ENCODE results near the gene FTH1.

Gene FTH1

DNA sequence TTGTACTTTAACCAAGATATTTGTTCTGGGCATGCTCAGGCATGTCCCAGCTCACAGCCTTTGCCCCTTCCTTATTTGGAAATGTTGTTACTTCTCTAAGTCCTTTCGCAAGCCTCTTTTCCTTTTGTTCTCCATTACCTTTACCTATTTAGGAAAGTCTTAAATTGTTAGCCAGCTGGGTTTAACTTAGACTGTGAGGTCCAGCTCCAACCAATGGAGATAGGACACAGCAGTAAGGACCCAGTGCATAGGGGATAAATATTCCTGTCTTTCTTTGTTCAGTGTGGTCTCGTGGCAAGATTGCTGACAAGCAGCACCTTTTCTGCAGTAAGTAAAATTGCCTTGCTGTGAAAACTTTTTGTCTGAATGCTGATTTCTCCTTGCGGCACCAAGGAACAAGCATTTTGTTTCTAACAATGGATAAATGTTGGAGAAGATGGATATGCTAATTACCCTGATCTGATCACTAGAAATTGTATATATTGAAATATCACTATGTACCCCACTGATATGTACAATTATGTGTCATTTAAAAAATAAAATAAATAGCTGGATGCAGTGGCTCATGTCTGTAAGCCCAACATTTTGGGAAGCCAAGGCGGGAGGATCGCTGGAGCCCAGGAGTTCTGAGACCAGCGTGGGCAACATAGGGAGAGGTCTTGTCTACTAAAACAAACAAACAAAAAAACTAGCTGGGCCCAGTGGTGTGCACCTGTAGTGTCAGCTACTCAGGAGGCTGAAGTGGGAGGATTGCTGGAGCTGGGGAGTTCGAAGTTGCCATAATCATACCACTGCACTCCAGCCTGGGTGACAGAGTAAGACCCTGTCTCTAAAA lies 31.9 kb upstream of the FTH1 start:
- peak; percentile 43 for DNase-seq (ENCODE audit: low read depth)
- H3K4me3 ChIP-seq (replicated peaks; ENCODE audit: low read depth, low read length), result no peak overlapping the region
- TF ChIP-seq, protein P1, sequence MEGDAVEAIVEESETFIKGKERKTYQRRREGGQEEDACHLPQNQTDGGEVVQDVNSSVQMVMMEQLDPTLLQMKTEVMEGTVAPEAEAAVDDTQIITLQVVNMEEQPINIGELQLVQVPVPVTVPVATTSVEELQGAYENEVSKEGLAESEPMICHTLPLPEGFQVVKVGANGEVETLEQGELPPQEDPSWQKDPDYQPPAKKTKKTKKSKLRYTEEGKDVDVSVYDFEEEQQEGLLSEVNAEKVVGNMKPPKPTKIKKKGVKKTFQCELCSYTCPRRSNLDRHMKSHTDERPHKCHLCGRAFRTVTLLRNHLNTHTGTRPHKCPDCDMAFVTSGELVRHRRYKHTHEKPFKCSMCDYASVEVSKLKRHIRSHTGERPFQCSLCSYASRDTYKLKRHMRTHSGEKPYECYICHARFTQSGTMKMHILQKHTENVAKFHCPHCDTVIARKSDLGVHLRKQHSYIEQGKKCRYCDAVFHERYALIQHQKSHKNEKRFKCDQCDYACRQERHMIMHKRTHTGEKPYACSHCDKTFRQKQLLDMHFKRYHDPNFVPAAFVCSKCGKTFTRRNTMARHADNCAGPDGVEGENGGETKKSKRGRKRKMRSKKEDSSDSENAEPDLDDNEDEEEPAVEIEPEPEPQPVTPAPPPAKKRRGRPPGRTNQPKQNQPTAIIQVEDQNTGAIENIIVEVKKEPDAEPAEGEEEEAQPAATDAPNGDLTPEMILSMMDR (IDR thresholded peaks at IDR 0.05; ENCODE audit: low read length, missing control alignments), result no peak

DNA sequence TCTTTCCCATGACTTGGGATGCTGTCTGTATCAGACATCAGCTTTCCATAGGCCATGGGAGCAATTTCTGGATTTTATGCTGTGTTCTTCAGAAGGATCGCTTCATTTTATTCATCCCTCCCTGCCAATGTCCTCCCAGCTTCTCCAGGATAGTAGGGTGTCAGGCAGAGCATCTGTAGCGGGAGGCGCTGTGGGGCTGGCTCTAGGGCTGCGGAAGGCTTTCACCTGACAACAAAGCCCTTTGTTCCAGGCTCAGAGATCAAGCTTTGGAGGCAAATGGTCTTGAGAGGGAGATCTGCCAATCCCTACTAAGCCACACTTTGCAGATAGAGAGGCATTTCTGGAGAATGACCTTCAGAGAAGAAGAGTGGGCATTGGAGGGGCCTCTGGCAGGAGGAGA lies 29.5 kb upstream of the FTH1 start:
- TF ChIP-seq, protein P1 (IDR thresholded peaks at IDR 0.05; ENCODE audit: low read length, missing control alignments), result no peak
- no peak overlapping the region for H3K4me3 ChIP-seq (replicated peaks; ENCODE audit: low read depth, low read length)
- DNase-seq (ENCODE audit: low read depth), result no peak

DNA sequence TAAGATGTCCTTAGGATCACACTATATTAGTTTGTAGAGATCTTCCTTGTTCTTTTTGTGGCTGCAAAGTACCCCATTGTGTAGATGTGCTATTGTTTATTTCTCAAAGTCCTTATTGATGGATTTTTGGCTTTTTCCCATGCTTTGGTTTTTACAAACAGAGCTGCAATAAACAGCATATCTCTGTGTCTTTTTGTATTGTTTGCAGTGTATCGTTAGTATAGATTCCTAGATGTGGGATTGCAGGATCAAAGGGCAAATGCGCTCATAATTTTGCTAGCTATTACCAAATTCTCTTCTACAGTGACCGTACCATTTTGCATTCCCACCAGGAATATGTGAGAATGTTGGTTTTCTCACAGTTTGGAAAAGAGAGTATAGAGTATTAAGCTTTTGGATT lies 27.5 kb upstream of the FTH1 start:
- TF ChIP-seq, protein P1 (IDR thresholded peaks at IDR 0.05; ENCODE audit: low read length, missing control alignments), result no peak
- DNase-seq (ENCODE audit: low read depth), result no peak
- no peak overlapping the region for H3K4me3 ChIP-seq (replicated peaks; ENCODE audit: low read depth, low read length)

DNA sequence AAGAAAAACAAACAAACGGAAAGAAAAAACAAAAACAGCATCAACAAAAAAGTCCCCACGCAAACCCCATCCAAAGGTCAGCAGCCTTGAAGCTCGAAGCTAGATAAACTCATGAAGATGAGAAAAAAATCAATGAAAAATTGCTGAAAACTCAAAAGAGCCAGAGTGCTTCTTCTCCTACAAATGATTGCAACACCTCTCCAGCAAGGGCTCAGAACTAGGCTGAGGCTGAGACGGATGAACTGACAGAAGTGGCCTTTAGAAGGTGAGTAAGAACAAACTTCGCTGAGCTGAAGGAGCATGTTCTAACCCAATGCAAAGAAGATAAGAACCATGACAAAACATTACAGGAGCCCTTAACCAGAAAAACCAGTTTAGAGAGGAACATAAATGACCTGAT lies 18.4 kb upstream of the FTH1 start:
- TF ChIP-seq, protein P1 (IDR thresholded peaks at IDR 0.05; ENCODE audit: low read length, missing control alignments), result no peak
- no peak overlapping the region for H3K4me3 ChIP-seq (replicated peaks; ENCODE audit: low read depth, low read length)
- no peak for DNase-seq (ENCODE audit: low read depth)

DNA sequence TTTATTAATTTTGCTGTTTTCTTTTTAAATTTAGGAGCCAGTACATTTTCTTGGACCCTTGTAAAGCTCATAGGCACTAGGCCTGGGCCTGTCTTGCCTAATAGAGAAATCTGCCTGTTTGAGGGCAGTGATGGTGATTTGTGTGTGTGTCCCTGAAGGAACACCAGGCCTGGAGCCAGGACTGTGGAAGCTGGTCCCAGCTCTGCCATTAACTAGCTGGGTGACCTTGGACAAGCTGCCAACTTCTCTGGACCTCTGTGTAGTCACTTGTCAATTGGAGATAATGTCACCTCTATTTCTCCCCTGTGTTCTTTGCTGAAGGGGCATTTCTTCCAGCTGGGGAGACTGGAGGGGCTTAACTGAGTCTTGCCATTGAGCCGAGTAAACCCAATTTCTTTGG lies 16.0 kb upstream of the FTH1 start:
- TF ChIP-seq, protein P1 (IDR thresholded peaks at IDR 0.05; ENCODE audit: low read length, missing control alignments), result no peak
- no peak overlapping the region for H3K4me3 ChIP-seq (replicated peaks; ENCODE audit: low read depth, low read length)
- DNase-seq (ENCODE audit: low read depth), result no peak

DNA sequence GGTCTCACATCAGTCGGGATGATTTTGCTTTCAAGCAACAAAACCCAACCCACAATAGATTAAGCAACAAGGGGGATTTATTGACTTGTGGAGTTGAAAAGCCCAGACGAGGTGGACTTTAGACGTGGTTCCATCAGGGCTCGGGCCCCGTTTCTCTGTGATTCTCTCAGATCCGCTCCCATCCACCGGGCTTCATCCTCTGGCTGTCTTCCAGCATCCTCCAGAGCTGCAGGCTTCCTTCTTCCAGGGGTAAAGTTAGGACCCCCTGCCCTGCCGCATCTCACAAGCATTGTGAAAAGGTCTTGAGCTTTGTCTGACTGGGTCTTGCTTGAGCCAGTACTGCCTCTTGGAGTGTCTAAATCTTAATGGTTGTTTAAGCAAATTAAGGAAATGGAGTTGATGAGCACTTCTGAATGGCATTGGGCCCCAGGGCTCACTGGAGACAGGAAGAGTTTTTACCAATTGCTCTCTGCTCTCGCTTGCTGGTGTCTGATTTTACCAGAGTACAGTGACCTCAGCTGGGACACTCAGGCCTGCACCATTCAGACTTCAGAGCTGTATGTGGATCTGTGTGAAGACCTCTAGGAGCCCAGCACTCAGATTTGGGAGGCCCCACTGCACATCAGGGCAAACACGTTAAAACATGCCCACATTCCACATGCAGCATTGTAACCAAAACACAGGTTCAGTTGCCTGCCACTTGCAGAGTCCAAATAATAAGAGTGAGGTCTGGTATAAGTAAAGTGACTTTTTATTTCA lies 13.5 kb upstream of the FTH1 start:
- H3K4me3 ChIP-seq (replicated peaks; ENCODE audit: low read depth, low read length), result no peak overlapping the region
- TF ChIP-seq, protein P1 (IDR thresholded peaks at IDR 0.05; ENCODE audit: low read length, missing control alignments), result no peak
- no peak for DNase-seq (ENCODE audit: low read depth)
